Progenitor cell of endocrine pancreas (in vitro differentiated cells): ENCODE data around the gene LDAH. TPM values are rescaled to one million over a fixed set of nuclear protein-coding genes. Genes with fewer than 3 reads are reported as not detected.
"Not testable (repeated sequence)": the region's sequence is repeated elsewhere in the genome, so short reads cannot be mapped to it uniquely, and the experiment has no call there.

Experiments used
- DNase-seq: peaks from one replicate; pipeline ENCODE4 v3.0.0; 2021; ENCODE audit warnings: low spot score; ENCODE audit not compliant: unreplicated experiment
- H3K27ac Mint-ChIP-seq: 2 replicates; pipeline ENCODE4 v1.8.0; 2021; ENCODE audit warnings: mild to moderate bottlenecking, moderate library complexity, mixed read lengths
- H3K27me3 Mint-ChIP-seq: 2 replicates; pipeline ENCODE4 v1.8.0; 2021; ENCODE audit warnings: mixed read lengths
- H3K36me3 Mint-ChIP-seq: 2 replicates; pipeline ENCODE4 v1.8.0; 2022; ENCODE audit warnings: mixed read lengths; ENCODE audit not compliant: insufficient read depth
- H3K4me1 Mint-ChIP-seq: 2 replicates; pipeline ENCODE4 v1.8.0; 2021; ENCODE audit warnings: low read depth, mixed read lengths
- H3K4me3 Mint-ChIP-seq: 2 replicates; pipeline ENCODE4 v1.8.0; 2021; ENCODE audit warnings: low read depth, mild to moderate bottlenecking, moderate library complexity, mixed read lengths
- H3K9me3 Mint-ChIP-seq: 2 replicates; pipeline ENCODE4 v1.8.0; 2021; ENCODE audit warnings: low read depth, mixed read lengths
- total RNA-seq: library from RNA; stranded (reverse); gene quantifications from 2 replicates; pipeline ENCODE4 v1.2.1, GENCODE V29; 2021
- TF ChIP-seq, protein P1 (sequence below): fragments of 200-600 bp; sonication (generic); IDR thresholded peaks from one replicate; pipeline ENCODE4 v1.5.0; 2021; ENCODE audit warnings: antibody characterized with exemption, mild to moderate bottlenecking; ENCODE audit not compliant: unreplicated experiment

The LDAH gene
- total RNA-seq, 1 donor from 2014 or later: 25.1 TPM

DNA sequence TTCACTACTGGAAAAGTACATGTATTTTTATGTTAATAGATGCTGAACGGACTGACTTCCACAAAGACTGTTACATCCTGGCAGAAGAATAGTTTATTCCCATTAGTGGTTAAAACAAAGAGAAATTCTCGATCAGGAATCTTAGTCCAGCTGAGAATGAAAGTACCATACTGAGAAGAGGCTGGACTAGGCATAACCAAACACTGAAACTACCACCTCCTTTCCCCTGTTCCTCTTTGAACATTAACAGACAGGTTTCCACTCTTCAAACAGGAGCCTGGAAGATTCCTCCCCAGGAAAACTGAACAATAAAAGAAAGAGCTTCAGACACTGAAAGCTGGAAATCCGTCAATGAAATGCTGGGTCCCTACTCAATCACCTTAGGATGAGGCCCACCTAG, 25.8 kb downstream of the LDAH start:
- H3K27ac Mint-ChIP-seq: no peak overlapping the region
- H3K36me3 Mint-ChIP-seq: peaks cover 34% of the 10 kb centered on the region
- no peak for DNase-seq
- no peak overlapping the region for H3K4me3 Mint-ChIP-seq
- no peaks in the 10 kb centered on the region for H3K27me3 Mint-ChIP-seq
- peaks cover 16% of the 10 kb centered on the region for H3K9me3 Mint-ChIP-seq
- H3K4me1 Mint-ChIP-seq: peaks cover 4% of the 10 kb centered on the region
- TF ChIP-seq, protein P1, sequence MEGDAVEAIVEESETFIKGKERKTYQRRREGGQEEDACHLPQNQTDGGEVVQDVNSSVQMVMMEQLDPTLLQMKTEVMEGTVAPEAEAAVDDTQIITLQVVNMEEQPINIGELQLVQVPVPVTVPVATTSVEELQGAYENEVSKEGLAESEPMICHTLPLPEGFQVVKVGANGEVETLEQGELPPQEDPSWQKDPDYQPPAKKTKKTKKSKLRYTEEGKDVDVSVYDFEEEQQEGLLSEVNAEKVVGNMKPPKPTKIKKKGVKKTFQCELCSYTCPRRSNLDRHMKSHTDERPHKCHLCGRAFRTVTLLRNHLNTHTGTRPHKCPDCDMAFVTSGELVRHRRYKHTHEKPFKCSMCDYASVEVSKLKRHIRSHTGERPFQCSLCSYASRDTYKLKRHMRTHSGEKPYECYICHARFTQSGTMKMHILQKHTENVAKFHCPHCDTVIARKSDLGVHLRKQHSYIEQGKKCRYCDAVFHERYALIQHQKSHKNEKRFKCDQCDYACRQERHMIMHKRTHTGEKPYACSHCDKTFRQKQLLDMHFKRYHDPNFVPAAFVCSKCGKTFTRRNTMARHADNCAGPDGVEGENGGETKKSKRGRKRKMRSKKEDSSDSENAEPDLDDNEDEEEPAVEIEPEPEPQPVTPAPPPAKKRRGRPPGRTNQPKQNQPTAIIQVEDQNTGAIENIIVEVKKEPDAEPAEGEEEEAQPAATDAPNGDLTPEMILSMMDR: no peak

DNA sequence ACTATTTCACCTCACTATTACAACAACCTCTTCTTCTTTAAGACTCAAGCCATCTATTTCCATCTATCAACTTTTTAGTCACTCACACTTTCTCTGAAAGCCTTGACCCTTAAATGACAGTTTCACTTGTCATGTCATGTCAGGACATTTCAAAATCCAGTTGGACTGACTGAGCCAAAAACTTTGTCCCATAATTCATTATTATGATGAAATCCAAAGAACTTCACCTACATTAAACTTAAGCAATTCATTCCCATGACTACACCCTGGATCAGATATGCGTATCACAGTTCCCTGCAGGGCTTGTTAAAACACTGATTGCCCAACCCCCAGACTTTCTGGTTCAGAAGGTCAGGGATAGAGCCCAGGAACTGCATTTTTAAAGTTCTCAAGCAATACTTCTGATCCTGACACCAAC, 26.5 kb downstream of the LDAH start:
- DNase-seq: no peak
- Mint-ChIP-seq H3K27ac (no peak overlapping the region), H3K27me3 (no peaks in the 10 kb centered on the region), H3K4me3 (no peak overlapping the region), H3K36me3 (peaks cover 36% of the 10 kb centered on the region), H3K9me3 (peaks cover 16% of the 10 kb centered on the region), H3K4me1 (peaks cover 4% of the 10 kb centered on the region)
- TF ChIP-seq, protein P1: no peak

DNA sequence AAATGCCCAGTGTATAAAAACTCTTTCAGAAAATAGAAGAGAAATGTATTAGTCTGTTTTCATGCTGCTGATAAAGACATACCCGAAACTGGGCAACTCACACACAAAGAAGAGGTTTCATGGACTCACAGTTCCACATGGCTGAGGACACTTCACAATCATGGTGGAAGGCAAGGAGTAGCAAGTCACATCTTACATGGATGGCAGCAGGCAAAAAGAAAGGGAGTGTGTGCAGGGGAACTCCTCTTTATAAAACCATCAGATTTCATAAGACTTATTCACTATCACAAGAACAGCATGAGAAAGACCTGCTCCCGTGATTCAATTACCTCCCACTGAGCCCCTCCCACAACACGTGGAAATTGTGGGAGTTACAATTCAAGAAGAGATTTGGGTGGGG, 29.0 kb downstream of the LDAH start:
- H3K4me3 Mint-ChIP-seq, H3K27me3 Mint-ChIP-seq, H3K27ac Mint-ChIP-seq, DNase-seq, H3K4me1 Mint-ChIP-seq: not testable (repeated sequence)
- H3K36me3 Mint-ChIP-seq: peaks cover 36% of the 10 kb centered on the region
- peaks cover 16% of the 10 kb centered on the region for H3K9me3 Mint-ChIP-seq

DNA sequence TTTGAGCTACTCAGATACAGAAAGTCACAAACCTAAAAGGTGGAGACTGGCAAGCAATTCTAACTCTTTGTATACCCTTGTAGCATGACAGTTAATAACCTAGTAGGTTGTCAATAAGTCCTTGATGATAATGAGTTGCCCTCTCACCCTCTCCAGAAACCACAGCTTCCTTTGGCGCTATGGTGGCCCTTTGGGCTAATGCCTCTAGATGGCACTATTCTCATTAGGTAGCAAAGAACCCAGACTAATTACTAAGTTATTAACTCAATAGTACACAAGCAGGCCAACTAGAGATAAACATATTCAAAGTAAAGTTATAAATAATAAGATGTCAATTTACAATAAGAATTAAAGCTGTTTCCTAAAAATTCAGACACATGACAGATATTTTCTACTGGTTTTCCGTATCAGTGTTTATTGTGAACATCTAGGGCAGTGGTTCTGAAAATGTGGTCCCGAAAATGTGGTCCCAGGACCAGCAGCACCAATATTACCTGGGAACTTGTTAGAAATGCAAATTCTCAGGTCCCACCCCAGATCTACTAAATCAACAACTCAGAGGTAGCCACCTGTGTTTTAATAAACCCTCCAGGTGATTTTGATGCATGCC, 41.1 kb downstream of the LDAH start:
- H3K27ac Mint-ChIP-seq: no peak overlapping the region
- H3K4me1 Mint-ChIP-seq: no peaks in the 10 kb centered on the region
- TF ChIP-seq, protein P1: peak; percentile 59
- no peak for DNase-seq
- peaks cover 13% of the 10 kb centered on the region for H3K36me3 Mint-ChIP-seq
- H3K27me3 Mint-ChIP-seq: no peaks in the 10 kb centered on the region
- H3K4me3 Mint-ChIP-seq: no peak overlapping the region
- H3K9me3 Mint-ChIP-seq: no peaks in the 10 kb centered on the region

DNA sequence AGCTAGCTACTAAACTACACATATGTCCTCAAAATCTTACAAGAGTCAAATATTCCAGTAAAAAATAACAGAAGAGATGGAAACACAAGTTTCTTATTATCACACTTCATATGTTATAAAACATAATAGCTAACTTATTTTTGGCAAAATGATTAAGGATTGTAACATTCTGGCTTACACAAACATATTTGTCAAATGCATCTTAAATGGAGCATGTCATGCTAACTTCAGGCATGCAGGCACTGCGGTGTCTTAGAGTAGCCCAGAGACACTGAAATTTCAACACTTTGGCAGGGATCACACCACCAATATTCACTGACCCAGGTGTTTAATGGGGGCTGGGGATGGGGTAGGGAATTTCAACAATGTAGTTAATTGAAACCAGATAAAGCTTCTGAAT, 51.6 kb downstream of the LDAH start:
- Mint-ChIP-seq H3K27me3 (no peaks in the 10 kb centered on the region), H3K27ac (no peak overlapping the region), H3K36me3 (peaks cover 3% of the 10 kb centered on the region), H3K4me3 (no peak overlapping the region), H3K9me3 (no peaks in the 10 kb centered on the region), H3K4me1 (no peaks in the 10 kb centered on the region)
- DNase-seq: no peak
- TF ChIP-seq, protein P1: no peak
